Measurements from ENCODE around the gene CAMK4. TPM values are rescaled to one million over a fixed set of nuclear protein-coding genes. Genes with fewer than 3 reads are reported as not detected.

CAMK4 gene
- total and polyA plus RNA-seq, 2 donors (not counting 3 experiments of a cell fraction or from before 2014, with no cell fraction given), result 2.2 to 5.4 TPM

DNA sequence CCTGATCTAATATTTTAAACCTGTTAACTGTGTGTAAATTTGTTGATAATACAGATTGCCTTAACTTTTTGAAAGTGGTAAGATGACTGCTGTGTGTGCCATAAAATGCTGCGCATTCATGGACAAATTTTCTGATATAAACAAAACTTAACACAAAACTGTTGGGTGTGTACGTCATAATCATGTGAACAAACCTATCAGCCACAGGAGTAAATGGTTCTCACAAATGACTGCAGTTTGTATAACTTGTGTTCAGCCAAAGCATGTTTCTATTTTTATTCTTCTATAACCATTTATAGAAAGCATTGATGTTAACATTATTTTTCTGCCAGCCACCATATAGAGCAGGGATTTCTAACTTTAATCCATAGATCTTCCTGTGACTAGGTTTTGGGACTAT, 21.5 kb downstream of the CAMK4 start:
- H3K9me1 ChIP-seq (replicated peaks; ENCODE audit: control insufficient read depth, extremely low read depth, insufficient read depth, low read length), result no peaks in the 10 kb centered on the region
- intact Hi-C loops (cut with micrococcal nuclease), result no loop called here
- CTCF ChIA-PET, result interaction anchor here (0.9 to 1.2 kb wide), 3 partner anchors 9 to 22 kb away, joined by 3 to 4 read pairs (median 3); no protein-coding TSS in a partner anchor

More for the DNA sequence above, 21.5 kb downstream of the CAMK4 start:
- H3K36me3 ChIP-seq (ENCODE audit: control insufficient read depth in 2 of 2, extremely low read depth in 1 of 2, insufficient read depth in 2 of 2, low read length in 2 of 2), result no peaks in the 10 kb centered on the region
- H3K9me3 ChIP-seq (replicated peaks; ENCODE audit: control insufficient read depth, insufficient read depth, low read length), result no peaks in the 10 kb centered on the region
- H3K27ac ChIP-seq (ENCODE audit: insufficient read depth, low read depth, low read length), result no peak overlapping the region
- TF ChIP-seq MYC (IDR thresholded peaks at IDR 0.05; ENCODE audit: low read depth, low read length), result no peak
- no peak for TF ChIP-seq JUN (IDR thresholded peaks at IDR 0.05; ENCODE audit: borderline replicate concordance, insufficient read depth, insufficient read length, low read depth)
- no peak for TF ChIP-seq GATA2 (IDR thresholded peaks at IDR 0.05; ENCODE audit: insufficient read depth, insufficient read length, low read depth, low read length)
- TF ChIP-seq, protein P1, sequence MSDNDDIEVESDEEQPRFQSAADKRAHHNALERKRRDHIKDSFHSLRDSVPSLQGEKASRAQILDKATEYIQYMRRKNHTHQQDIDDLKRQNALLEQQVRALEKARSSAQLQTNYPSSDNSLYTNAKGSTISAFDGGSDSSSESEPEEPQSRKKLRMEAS (IDR thresholded peaks at IDR 0.05; ENCODE audit: insufficient read depth, insufficient read length), result no peak
- no peak for TF ChIP-seq FOS (IDR thresholded peaks at IDR 0.05; ENCODE audit: borderline replicate concordance, insufficient read depth, low read length)
- TF ChIP-seq POLR2A (IDR thresholded peaks at IDR 0.05; ENCODE audit: low read depth, low read length), result no peak
- no peak for TF ChIP-seq POLR2AphosphoS5 (IDR thresholded peaks at IDR 0.05; ENCODE audit: insufficient read depth, low read depth, low read length)
- no peak for TF ChIP-seq EZH2 (IDR thresholded peaks at IDR 0.05; ENCODE audit: borderline replicate concordance, low read depth, low read length, severe bottlenecking)
- TF ChIP-seq, protein P2, sequence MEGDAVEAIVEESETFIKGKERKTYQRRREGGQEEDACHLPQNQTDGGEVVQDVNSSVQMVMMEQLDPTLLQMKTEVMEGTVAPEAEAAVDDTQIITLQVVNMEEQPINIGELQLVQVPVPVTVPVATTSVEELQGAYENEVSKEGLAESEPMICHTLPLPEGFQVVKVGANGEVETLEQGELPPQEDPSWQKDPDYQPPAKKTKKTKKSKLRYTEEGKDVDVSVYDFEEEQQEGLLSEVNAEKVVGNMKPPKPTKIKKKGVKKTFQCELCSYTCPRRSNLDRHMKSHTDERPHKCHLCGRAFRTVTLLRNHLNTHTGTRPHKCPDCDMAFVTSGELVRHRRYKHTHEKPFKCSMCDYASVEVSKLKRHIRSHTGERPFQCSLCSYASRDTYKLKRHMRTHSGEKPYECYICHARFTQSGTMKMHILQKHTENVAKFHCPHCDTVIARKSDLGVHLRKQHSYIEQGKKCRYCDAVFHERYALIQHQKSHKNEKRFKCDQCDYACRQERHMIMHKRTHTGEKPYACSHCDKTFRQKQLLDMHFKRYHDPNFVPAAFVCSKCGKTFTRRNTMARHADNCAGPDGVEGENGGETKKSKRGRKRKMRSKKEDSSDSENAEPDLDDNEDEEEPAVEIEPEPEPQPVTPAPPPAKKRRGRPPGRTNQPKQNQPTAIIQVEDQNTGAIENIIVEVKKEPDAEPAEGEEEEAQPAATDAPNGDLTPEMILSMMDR (IDR thresholded peaks at IDR 0.05; ENCODE audit: extremely low read depth in 1 of 2, insufficient read depth in 1 of 2, low read depth in 1 of 2, low read length in 2 of 2), result no peak
- H3K4me3 ChIP-seq (replicated peaks in 1 of 3; ENCODE audit: insufficient read depth in 1 of 3, low read depth in 1 of 3, low read length in 3 of 3), result no peak overlapping the region
- no peak overlapping the region for H2AFZ ChIP-seq (ENCODE audit: low read depth, low read length)
- dilution Hi-C loops (cut with MboI; ENCODE audit: extremely low pct_ligation_motif_present, low sequenced_read_pairs), result no loop called here
- no peak overlapping the region for H3K9ac ChIP-seq (replicated peaks; ENCODE audit: extremely low read depth, insufficient read depth, low read length)
- POLR2A ChIA-PET, result no interaction called here
- BruUV-seq (replicated peaks), result no TSS peak
- no peak for DNase-seq (ENCODE audit: low read depth, low spot score)
- no peak overlapping the region for H3K4me2 ChIP-seq (ENCODE audit: insufficient read depth, low read length)
- no peaks in the 10 kb centered on the region for H4K20me1 ChIP-seq (replicated peaks; ENCODE audit: control insufficient read depth, extremely low read depth, insufficient read depth, low read length)
- no peaks in the 10 kb centered on the region for H3K79me2 ChIP-seq (ENCODE audit: control insufficient read depth, insufficient read depth, low read length)
- FAIRE-seq, result no peak
- no peaks in the 10 kb centered on the region for H3K27me3 ChIP-seq (ENCODE audit: control insufficient read depth in 2 of 2, insufficient read depth in 2 of 2, low read length in 2 of 2)
- H3K4me1 ChIP-seq (ENCODE audit: control insufficient read depth, extremely low read depth, insufficient read depth, low read length), result no peaks in the 10 kb centered on the region
